SJSA1 (cell line): ENCODE data around the gene GPR84. TPM values are rescaled to one million over a fixed set of nuclear protein-coding genes. Genes with fewer than 3 reads are reported as not detected.

ENCODE experiments used
- DNase-seq, 2 experiments: peaks; one replicate each; pipeline ENCODE4 v3.0.0-alpha.2; 2015 to 2020; ENCODE audit warnings: low spot score in 2 of 2, low read depth in 1 of 2
- H3K27ac ChIP-seq: fragments of 250-450 bp; sonication (Bioruptor Pico); 2 replicates; pipeline ENCODE4 v1.5.1; 2020; ENCODE audit warnings: mild to moderate bottlenecking, moderate library complexity
- H3K27me3 ChIP-seq: fragments of 250-450 bp; sonication (Bioruptor Pico); replicated peaks from 2 replicates; pipeline ENCODE4 v1.5.1; 2020; ENCODE audit warnings: mild to moderate bottlenecking, moderate library complexity
- H3K36me3 ChIP-seq: fragments of 250-450 bp; sonication (Bioruptor Pico); 2 replicates; pipeline ENCODE4 v1.5.1; 2020; ENCODE audit warnings: mild to moderate bottlenecking
- H3K4me1 ChIP-seq: fragments of 250-450 bp; sonication (Bioruptor Pico); replicated peaks from 2 replicates; pipeline ENCODE4 v1.6.1; 2021; ENCODE audit warnings: mild to moderate bottlenecking
- H3K4me3 ChIP-seq: fragments of 250-450 bp; sonication (Bioruptor Pico); 2 replicates; pipeline ENCODE4 v1.5.1; 2020; ENCODE audit warnings: mild to moderate bottlenecking
- H3K9me3 ChIP-seq: fragments of 250-450 bp; sonication (Bioruptor Pico); replicated peaks from 2 replicates; pipeline ENCODE4 v1.5.1; 2020; ENCODE audit warnings: mild to moderate bottlenecking
- total RNA-seq: library from RNA; depleted of rRNA; stranded (reverse); fragments of >200 nt; shearing (Covaris generic); gene quantifications from 2 replicates; pipeline ENCODE4 v1.2.3, GENCODE V29; 2014

Gene GPR84
- total RNA-seq, 1 experiment from 2014 or later, result not detected

DNA sequence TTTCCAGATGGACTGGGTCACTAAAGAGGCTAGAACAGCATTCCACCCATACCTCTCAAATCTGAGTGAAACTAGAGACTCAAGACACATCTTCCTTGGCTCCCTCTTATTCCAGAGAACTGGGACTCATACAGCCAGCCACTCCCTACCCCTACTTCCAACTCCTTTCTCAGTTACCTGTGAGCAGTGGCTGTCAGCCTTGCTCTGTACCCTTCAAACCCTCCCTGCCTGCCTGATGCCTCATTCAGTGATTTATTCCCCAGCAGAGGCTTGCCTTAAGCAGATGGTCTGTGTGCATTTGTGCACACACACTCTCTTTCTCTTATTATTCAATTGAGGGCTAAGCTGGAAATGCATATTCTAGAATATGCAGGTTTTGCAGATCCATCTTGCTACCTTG lies 14.6 kb downstream of the GPR84 start:
- Histone ChIP-seq H3K9me3 (no peaks in the 10 kb centered on the region), H3K4me3 (no peak overlapping the region), H3K4me1 (0 out of 2 replicates have a peak, but pooled peaks cover 3% of the 10 kb centered on the region), H3K27ac (no peak overlapping the region), H3K27me3 (no peaks in the 10 kb centered on the region), H3K36me3 (peaks cover 68% of the 10 kb centered on the region)
- no peak for DNase-seq

DNA sequence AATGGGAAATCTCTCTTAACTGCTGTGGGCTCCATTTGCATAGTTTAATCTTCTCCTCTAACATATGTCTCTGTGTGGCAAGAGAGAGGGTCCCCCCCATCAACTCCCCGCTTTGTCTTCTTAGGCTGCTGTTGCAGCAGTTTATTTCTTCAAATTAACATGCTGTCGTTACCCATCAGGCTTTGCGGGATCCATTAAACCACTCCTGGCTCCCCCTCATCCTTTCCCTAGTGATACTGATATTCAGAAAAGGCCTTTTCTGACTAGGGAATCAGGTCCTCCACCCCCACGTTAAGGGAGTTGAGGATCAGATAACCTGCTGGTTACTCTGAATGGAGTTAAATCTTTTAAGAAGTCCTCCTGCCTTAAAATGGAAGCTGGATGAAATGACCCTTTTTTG lies 15.2 kb downstream of the GPR84 start:
- H3K27ac ChIP-seq, result no peak overlapping the region
- no peaks in the 10 kb centered on the region for H3K27me3 ChIP-seq
- no peaks in the 10 kb centered on the region for H3K9me3 ChIP-seq
- peaks cover 72% of the 10 kb centered on the region for H3K36me3 ChIP-seq
- 0 out of 2 replicates have a peak, but pooled peaks cover 3% of the 10 kb centered on the region for H3K4me1 ChIP-seq
- no peak overlapping the region for H3K4me3 ChIP-seq
- no peak for DNase-seq

DNA sequence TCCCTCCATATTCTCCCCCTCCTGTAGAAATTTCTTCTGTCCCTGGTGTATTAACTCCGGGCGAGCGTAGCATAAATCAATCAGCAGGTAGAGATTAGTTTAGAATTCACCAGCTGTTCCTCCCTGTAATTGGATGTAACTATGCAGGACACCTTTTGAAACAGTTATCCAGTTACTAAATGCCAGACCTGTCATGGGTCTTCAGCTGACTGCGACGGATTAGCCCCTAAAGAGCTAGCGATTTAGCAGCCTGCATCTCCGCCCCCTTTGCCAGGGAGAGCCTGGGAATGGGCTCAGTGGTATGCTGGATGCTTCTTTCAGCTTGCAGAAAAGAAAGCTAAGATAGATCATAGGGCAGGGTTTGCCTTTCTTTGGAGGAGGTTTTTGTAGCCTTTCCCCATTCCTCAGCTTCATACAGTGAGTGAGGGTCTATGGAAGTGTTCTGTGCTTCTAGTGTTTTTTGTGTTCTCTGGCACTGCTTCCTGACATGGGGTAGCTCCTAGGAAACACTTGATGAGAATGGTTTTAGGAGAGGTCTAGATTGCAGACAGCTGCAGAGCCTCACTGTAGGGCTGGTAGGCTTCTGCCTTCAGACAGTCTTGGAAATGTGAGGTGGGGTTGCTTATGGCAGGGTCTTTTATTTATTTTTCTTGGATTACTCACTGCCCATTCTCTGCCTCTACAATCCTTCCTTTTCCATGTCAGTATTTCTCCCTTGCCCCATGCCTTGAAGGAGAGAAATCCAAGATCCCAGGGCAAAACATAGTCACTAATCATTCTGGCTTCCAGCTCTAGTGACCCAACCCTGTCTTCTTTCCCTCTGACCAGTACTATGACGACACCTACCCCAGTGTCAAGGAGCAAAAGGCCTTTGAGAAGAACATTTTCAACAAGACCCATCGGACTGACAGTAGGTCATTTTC lies 22.6 kb downstream of the GPR84 start:
- Histone ChIP-seq H3K27me3 (no peaks in the 10 kb centered on the region), H3K4me3 (no peak overlapping the region), H3K27ac (no peak overlapping the region), H3K9me3 (no peaks in the 10 kb centered on the region), H3K4me1 (peaks cover 12% of the 10 kb centered on the region), H3K36me3 (peaks cover 55% of the 10 kb centered on the region)
- no peak for DNase-seq

DNA sequence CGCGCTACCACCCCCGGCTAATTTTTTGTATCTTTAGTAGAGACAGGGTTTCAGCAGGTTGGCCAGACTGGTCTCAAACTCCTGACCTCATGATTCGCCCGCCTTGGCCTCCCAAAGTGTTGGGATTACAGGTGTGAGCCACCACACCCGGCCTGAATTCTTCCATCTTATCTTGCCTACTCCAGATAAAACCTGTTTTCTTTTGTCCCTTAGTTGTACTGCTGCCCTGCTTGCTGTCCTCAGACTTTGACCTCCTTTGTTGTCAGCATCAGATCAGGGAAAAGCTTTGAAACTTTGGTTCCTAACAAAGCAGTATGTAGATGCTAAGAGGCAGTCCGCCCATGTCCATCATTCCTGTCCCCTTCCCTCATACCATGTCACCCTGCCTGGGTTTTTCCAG lies 23.4 kb downstream of the GPR84 start:
- Histone ChIP-seq H3K4me1 (peaks cover 12% of the 10 kb centered on the region), H3K27me3 (no peaks in the 10 kb centered on the region), H3K36me3 (peaks cover 49% of the 10 kb centered on the region), H3K9me3 (no peaks in the 10 kb centered on the region), H3K27ac (no peak overlapping the region), H3K4me3 (no peak overlapping the region)
- no peak for DNase-seq

DNA sequence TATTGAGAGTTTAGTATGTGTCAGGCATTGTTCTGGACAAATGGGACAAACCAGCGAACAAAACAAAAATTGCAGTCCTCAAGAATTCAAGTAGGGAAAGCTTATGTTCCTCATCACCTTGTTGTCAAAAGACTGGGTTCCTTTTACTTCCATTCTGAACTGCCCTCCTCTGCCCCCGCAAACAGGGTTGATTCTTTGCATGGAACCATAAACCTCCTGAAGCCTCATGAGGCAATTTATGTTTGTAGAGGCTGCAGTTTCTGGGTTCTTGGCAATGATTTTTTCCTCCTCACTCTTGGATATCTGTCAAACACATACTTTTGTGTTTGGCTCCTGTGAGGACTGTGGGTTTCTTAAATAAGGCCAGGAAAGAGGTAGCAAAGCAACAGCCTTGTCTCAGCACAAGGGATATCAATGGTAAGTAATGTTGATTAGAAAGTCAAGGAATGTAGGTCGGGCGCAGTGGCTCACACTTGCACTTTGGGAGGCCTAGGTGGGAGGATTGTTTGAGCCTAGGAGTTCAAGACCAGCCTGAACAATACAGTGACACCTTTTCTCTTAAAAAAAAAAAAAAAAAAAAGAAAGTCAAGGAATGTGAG lies 25.5 kb downstream of the GPR84 start:
- Histone ChIP-seq H3K27ac (no peak overlapping the region), H3K9me3 (no peaks in the 10 kb centered on the region), H3K36me3 (peaks cover 35% of the 10 kb centered on the region), H3K4me1 (peaks cover 12% of the 10 kb centered on the region), H3K27me3 (no peaks in the 10 kb centered on the region), H3K4me3 (no peak overlapping the region)
- DNase-seq, result no peak

DNA sequence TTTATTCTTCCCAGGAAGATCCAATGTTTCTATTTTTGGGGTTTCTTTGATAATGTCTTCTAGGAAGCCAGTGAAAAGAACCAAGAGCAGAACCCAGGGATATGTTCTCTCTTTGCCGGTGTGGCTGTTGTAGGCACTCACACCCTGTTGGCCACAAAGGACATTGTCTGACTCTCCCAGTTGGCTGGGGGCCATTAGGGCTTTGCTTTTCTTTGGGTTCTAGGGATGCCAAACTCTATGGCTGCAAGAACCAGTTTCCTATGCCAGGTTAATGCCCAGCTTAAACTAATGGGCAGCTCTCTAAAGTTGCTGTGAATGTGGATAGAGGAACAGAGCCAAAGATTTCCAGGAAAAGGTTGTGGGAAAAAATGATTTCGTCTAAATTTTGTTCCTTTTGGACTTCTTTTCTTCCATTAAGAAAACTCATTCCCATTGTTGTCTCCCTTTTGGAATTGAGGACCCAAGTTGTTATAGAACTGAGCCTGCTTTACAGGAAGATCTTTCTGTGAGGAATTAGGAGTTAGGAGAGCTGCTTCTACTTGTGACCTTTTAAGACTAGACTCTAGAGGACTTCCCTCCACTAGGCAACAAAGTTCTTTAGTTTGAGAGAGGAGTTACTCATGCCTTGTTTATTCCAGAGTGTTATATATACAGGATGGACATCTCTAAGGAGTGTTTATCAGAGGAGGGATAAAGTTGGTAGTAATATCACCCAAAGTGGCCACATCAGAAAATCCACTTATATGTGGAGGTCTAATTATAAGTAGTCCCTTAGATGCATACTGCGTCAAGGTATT lies 26.2 kb downstream of the GPR84 start:
- H3K9me3 ChIP-seq, result no peaks in the 10 kb centered on the region
- H3K4me3 ChIP-seq, result no peak overlapping the region
- H3K4me1 ChIP-seq, result peaks cover 12% of the 10 kb centered on the region
- DNase-seq, result no peak
- H3K27ac ChIP-seq, result no peak overlapping the region
- H3K27me3 ChIP-seq, result no peaks in the 10 kb centered on the region
- peaks cover 27% of the 10 kb centered on the region for H3K36me3 ChIP-seq

DNA sequence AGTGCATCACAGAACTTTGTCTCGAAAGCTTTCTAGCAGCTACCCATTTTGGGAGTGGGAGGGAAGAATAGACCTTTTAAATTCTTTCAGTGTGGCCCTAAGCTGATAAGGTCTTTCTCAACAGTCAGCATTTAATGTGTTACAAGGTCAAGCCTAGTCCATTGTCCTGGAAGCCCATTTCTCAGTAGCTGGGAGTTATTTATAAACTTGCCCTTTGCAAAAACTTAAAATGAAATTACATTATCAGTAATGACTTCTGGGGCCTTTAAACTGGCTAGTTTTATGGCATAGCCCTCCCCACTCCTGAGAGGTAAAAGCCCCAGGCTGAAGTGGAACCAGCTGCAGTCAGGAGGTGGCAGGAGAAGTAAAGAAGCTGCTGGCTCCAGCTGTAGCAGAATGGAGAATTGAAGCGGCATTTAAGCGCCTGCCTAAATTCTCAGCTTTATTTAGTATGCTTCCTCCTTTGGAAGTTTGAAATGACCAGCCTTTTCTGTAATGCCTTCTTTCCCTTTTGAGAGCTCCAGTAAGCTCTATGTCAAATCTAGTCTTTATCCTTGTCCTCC lies 26.9 kb downstream of the GPR84 start:
- no peak for DNase-seq
- no peaks in the 10 kb centered on the region for H3K27me3 ChIP-seq
- no peak overlapping the region for H3K4me3 ChIP-seq
- H3K4me1 ChIP-seq, result peaks cover 12% of the 10 kb centered on the region
- H3K9me3 ChIP-seq, result no peaks in the 10 kb centered on the region
- H3K27ac ChIP-seq, result no peak overlapping the region
- H3K36me3 ChIP-seq, result peaks cover 21% of the 10 kb centered on the region

DNA sequence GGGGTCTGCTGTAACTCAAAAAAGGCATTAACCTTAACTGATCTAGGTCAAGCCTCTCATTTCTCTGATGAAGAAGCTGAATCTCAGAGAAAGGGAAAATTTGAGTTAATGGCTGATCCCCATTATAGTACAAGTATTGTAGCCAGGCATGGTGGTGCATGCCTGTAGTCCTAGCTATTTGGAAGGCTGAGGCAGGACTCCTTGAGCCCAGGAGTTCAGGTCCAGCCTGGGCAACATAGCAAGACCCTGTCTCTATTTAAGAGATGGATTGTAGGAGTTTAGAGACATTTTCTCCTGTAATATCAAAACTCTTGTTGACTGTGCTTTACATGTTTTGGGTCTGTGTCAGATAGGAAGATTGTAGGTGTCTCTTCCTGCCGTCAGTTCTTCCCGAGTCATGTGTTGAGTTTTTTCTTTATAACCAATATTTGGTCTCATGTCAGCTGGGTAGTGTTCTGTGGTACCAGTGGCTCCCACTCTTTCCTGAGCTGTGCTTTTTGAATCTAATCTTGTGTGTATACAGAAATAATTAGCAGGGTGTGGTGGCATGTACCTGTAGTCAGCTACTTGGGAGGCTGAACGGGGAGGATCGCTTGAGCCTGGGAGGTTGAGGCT lies 30.8 kb downstream of the GPR84 start:
- Histone ChIP-seq H3K27me3 (no peaks in the 10 kb centered on the region), H3K9me3 (no peaks in the 10 kb centered on the region), H3K27ac (no peak overlapping the region), H3K4me1 (peaks cover 12% of the 10 kb centered on the region), H3K4me3 (no peak overlapping the region), H3K36me3 (peaks cover 19% of the 10 kb centered on the region)
- no peak for DNase-seq

DNA sequence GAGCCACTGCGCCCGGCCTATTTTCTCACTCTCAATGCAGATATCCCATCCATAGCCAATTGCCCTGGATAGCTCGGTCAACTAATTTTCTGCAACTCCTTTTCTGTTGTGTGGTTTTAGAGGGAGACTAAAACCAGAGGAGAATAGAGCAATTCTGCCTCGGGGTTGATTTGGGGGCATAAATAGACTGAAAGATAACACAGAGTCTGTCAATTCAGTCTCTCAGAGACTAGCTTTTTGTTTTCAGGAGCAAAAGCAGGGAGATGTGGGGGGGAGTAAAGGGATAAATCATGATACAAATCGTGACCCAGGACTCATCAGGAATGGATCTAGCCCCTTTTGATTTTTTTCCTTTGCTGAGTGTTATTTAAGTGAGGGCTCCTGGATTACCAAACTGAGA lies 32.8 kb downstream of the GPR84 start:
- Histone ChIP-seq H3K4me1 (0 out of 2 replicates have a peak, but pooled peaks cover 1% of the 10 kb centered on the region), H3K36me3 (peaks cover 21% of the 10 kb centered on the region), H3K9me3 (no peaks in the 10 kb centered on the region), H3K27ac (no peak overlapping the region), H3K27me3 (no peaks in the 10 kb centered on the region), H3K4me3 (no peak overlapping the region)
- no peak for DNase-seq

DNA sequence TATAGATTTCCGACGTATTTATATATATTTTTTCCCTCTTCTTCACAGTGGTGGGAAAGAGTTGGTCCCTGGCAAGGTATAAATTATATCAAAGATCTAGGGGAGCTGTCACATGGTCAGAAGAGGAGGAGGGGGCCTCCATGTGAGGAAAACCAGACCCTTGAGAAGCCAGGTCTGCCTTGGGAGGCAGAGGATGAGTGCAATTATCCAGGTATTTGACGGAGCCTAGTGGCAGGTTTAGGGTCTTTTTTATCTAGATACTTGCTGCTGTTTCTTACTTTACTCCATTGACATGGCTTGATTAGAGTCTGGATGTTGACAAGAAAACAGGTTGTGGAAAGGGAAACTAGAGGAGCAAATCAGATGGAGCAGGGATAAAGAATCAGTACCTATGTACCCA lies 33.8 kb downstream of the GPR84 start:
- Histone ChIP-seq H3K4me3 (no peak overlapping the region), H3K27me3 (no peaks in the 10 kb centered on the region), H3K36me3 (peaks cover 26% of the 10 kb centered on the region), H3K27ac (no peak overlapping the region), H3K9me3 (no peaks in the 10 kb centered on the region), H3K4me1 (0 out of 2 replicates have a peak, but pooled peaks cover 5% of the 10 kb centered on the region)
- no peak for DNase-seq

DNA sequence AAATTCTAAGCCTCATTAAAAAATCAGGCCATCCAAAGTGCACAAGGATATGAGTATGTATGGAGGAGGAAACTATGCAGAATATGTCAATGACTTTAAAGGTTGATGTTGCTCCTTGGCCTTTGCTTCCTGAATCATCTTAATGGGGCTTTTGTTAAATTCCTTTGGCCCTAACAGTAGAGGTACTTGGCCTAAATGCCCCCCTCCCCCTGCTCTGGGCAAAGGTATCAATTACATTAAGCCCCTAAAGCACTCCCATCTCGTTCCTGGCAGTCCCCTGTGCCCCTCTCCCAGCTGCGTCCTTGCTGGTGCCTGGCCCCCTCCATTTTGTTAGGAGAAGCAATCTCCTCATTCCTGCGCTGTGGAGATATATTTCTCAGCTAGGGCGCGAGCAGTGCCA lies 34.5 kb downstream of the GPR84 start:
- Histone ChIP-seq H3K9me3 (no peaks in the 10 kb centered on the region), H3K36me3 (peaks cover 30% of the 10 kb centered on the region), H3K27me3 (no peaks in the 10 kb centered on the region), H3K4me1 (0 out of 2 replicates have a peak, but pooled peaks cover 5% of the 10 kb centered on the region), H3K27ac (no peak overlapping the region), H3K4me3 (no peak overlapping the region)
- DNase-seq, result no peak

DNA sequence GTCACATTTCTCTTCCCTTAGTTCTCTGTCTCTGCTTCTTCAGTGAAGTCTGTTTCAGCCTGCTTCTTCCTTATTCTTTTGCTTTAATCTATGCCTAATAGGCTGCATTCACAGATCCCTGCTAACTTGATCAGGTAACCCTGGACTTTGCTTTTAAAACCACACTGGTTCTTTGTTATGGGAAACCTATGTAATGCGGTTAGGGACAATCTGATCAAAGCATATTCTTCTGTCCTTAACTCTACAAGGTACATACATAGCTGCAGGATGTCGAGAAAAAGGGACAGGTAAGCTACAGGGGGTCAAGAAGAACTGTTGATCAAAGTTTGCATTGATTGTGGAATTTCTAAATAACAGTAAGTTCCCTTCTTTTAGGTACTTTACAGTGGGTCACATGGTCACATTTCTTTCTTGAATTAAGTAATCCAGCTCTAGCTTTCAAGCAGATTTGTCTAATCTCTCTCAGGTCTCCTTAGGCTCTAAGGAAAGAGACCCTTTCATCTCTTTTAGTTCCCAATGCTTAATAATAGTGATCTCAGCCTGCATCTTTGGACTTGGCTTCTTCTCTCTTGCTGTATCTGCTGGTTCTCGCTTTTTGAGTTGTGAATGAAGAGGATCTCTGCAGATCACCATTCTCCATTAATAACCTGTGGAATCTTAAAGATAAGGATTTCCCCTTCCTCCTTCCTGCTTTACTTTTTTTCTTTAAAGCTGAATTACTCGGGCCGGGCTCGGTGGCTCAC lies 35.5 kb downstream of the GPR84 start:
- H3K27ac ChIP-seq, result no peak overlapping the region
- H3K9me3 ChIP-seq, result no peaks in the 10 kb centered on the region
- H3K36me3 ChIP-seq, result peaks cover 30% of the 10 kb centered on the region
- DNase-seq, result no peak
- H3K27me3 ChIP-seq, result no peaks in the 10 kb centered on the region
- no peak overlapping the region for H3K4me3 ChIP-seq
- peaks cover 8% of the 10 kb centered on the region for H3K4me1 ChIP-seq
